CD14-positive monocyte (primary cell): ENCODE measurements around the gene PIK3R3. TPM values are rescaled to one million over a fixed set of nuclear protein-coding genes. Genes with fewer than 3 reads are reported as not detected.

Experiments used
- DNase-seq, 3 donors: peaks; one replicate each; pipeline ENCODE4 v3.0.0-alpha.2; 2011 to 2022
- H2AFZ ChIP-seq: 2 replicates; pipeline ENCODE4 v1.6.0; 2012; ENCODE audit warnings: mild to moderate bottlenecking, low read depth, low read length, inconsistent platforms; ENCODE audit not compliant: insufficient read depth, poor library complexity, severe bottlenecking
- H3K27ac ChIP-seq, 2 donors: 1 replicate in 1 of 2; 2 replicates in 1 of 2; pipeline ENCODE4 v1.5.1; 2012 to 2013; ENCODE audit warnings: low read length in 2 of 2, control low read depth in 1 of 2, inconsistent platforms in 1 of 2, low read depth in 1 of 2, mild to moderate bottlenecking in 1 of 2
- H3K27me3 ChIP-seq, 2 donors: one replicate each; pipeline versions ENCODE4 v1.6.0 to v1.6.1; 2011 to 2013; ENCODE audit warnings: low read length in 2 of 2; ENCODE audit not compliant: control insufficient read depth in 2 of 2, insufficient read depth in 2 of 2
- H3K36me3 ChIP-seq, 2 donors: replicated peaks in 1 of 2; 1 replicate in 1 of 2; 2 replicates in 1 of 2; pipeline versions ENCODE4 v1.5.1 to v1.6.1; 2012 to 2013; ENCODE audit warnings: low read length in 2 of 2, control low read depth in 1 of 2, inconsistent platforms in 1 of 2, mild to moderate bottlenecking in 1 of 2; ENCODE audit not compliant: insufficient read depth in 2 of 2, control insufficient read depth in 1 of 2
- H3K4me1 ChIP-seq, 2 donors: 1 replicate in 1 of 2; 2 replicates in 1 of 2; pipeline versions ENCODE4 v1.5.1 to v1.6.1; 2012 to 2013; ENCODE audit warnings: low read length in 2 of 2, control low read depth in 1 of 2, inconsistent platforms in 1 of 2, mild to moderate bottlenecking in 1 of 2, moderate library complexity in 1 of 2; ENCODE audit not compliant: insufficient read depth in 2 of 2, control insufficient read depth in 1 of 2
- H3K4me2 ChIP-seq: replicated peaks from 2 replicates; pipeline ENCODE3; 2012; ENCODE audit warnings: low read length, moderate library complexity, mild to moderate bottlenecking; ENCODE audit not compliant: poor library complexity, severe bottlenecking; ENCODE audit errors: extremely low read depth
- H3K4me3 ChIP-seq, 3 experiments: fragments of 200-600 bp in 1 of 3; sonication (generic) in 1 of 3; replicated peaks in 1 of 3; 1 replicate in 2 of 3; 2 replicates in 1 of 3; pipeline ENCODE4 v1.5.1; 2011 to 2013; ENCODE audit warnings: low read length in 3 of 3, mild to moderate bottlenecking in 3 of 3, control low read depth in 2 of 3, low read depth in 2 of 3, inconsistent platforms in 1 of 3, moderate library complexity in 1 of 3
- H3K79me2 ChIP-seq: 2 replicates; pipeline ENCODE4 v1.6.0; 2012; ENCODE audit warnings: mild to moderate bottlenecking, control low read depth, inconsistent platforms, low read length, moderate library complexity; ENCODE audit not compliant: insufficient read depth
- H3K9ac ChIP-seq: 2 replicates; pipeline ENCODE4 v1.6.0; 2017; ENCODE audit warnings: low read length, mild to moderate bottlenecking; ENCODE audit not compliant: insufficient read depth, poor library complexity, severe bottlenecking
- H3K9me3 ChIP-seq, 2 donors: replicated peaks in 1 of 2; 1 replicate in 1 of 2; 2 replicates in 1 of 2; pipeline versions ENCODE4 v1.5.1 to v1.6.1; 2012 to 2013; ENCODE audit warnings: low read length in 2 of 2, control low read depth in 1 of 2; ENCODE audit not compliant: control insufficient read depth in 1 of 2, insufficient read depth in 1 of 2
- H4K20me1 ChIP-seq: 2 replicates; pipeline ENCODE4 v1.6.0; 2012; ENCODE audit warnings: mild to moderate bottlenecking, low read length, control low read depth, moderate library complexity; ENCODE audit not compliant: insufficient read depth
- H3K27ac Mint-ChIP-seq, 7 donors: one replicate each; pipeline ENCODE4 v1.8.0; 2020; ENCODE audit warnings: mild to moderate bottlenecking in 7 of 7, mixed read lengths in 7 of 7, moderate library complexity in 6 of 7, inconsistent platforms in 2 of 7
- H3K27me3 Mint-ChIP-seq, 3 donors: one replicate each; pipeline ENCODE4 v1.8.0; 2021 to 2022; ENCODE audit warnings: low read depth in 3 of 3, mild to moderate bottlenecking in 3 of 3, mixed read lengths in 3 of 3, moderate library complexity in 3 of 3, inconsistent platforms in 1 of 3
- H3K36me3 Mint-ChIP-seq, 2 donors: one replicate each; pipeline ENCODE4 v1.8.0; 2020; ENCODE audit warnings: mixed read lengths in 2 of 2, inconsistent platforms in 1 of 2, mild to moderate bottlenecking in 1 of 2
- H3K4me1 Mint-ChIP-seq: one replicate; pipeline ENCODE4 v1.8.0; 2020; ENCODE audit warnings: mild to moderate bottlenecking, mixed read lengths
- H3K4me3 Mint-ChIP-seq, 2 donors: one replicate each; pipeline ENCODE4 v1.8.0; 2020; ENCODE audit warnings: mild to moderate bottlenecking in 2 of 2, mixed read lengths in 2 of 2, moderate library complexity in 1 of 2
- H3K9me3 Mint-ChIP-seq, 7 donors: one replicate each; pipeline ENCODE4 v1.8.0; 2020 to 2022; ENCODE audit warnings: mixed read lengths in 7 of 7, mild to moderate bottlenecking in 6 of 7, moderate library complexity in 6 of 7, inconsistent platforms in 2 of 7
- WGBS: methylation state at CpG from one replicate; pipeline ENCODE4 v1.1.5; 2013; ENCODE audit warnings: missing lambda C conversion rate; ENCODE audit not compliant: insufficient coverage; 5-methylcytosine and 5-hydroxymethylcytosine counted together
- intact Hi-C, 2 donors: fragments of 100-400 bp; cut with micrococcal nuclease; formaldehyde crosslinking; loops; one replicate each; pipeline versions ENCODE4 v1.15.0 to v1.15.1; 2023
- polyA plus RNA-seq, 3 donors: library from polyadenylated mRNA; depleted of rRNA in 1 of 3; unstranded in 2 of 3; stranded (reverse) in 1 of 3; fragments of 300-500 nt in 2 of 3; fragments of >200 nt in 1 of 3; fragmentation: Illumina TruSeq in 2 of 3; gene quantifications; 1 replicate in 2 of 3; 2 replicates in 1 of 3; pipeline ENCODE4 v1.2.3, GENCODE V29; 2012 to 2021
- TF ChIP-seq, protein P1 (sequence below): fragments of 200-600 bp; IDR thresholded peaks from one replicate; pipeline ENCODE4 v1.8.0; 2022; ENCODE audit warnings: antibody characterized with exemption, mild to moderate bottlenecking

The PIK3R3 gene
- polyA plus RNA-seq, 3 donors: 0.09 to 0.28 (median 0.17) TPM

DNA sequence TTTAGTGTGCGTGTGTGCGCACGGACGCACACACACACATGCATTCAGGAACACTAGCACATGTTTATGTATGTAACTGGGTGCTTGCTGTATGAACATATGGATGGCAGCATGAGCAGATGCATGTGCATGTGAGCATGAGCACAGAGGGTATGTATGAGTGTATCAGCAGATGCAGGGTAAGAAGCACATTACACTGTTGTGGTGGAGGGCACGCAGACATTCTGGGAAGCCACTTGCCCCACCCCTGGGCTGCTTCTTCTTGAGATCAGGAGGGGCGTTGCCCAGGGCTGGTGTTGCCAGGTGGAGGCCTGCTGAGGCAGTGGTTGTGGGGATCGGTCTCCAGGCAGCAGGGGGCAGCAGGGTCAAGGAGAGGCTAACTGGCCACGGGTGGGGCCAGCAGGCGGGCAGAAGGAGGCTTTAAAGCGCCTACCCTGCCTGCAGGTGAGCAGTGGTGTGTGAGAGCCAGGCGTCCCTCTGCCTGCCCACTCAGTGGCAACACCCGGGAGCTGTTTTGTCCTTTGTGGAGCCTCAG, 47.7 kb upstream of the PIK3R3 start:
- Mint-ChIP-seq H3K9me3 (no peaks in the 10 kb centered on the region), H3K27me3 (peaks cover 0 to 3% (median 2%) of the 10 kb centered on the region in 3 donors), H3K4me3 (no peak overlapping the region), H3K36me3 (no peaks in the 10 kb centered on the region), H3K27ac (no peak overlapping the region), H3K4me1 (peaks cover 16% of the 10 kb centered on the region)
- intact Hi-C loops: no loop called here
- Histone ChIP-seq H3K79me2 (no peaks in the 10 kb centered on the region), H3K9ac (no peak overlapping the region), H3K27me3 (no peaks in the 10 kb centered on the region), H3K27ac (no peak overlapping the region), H3K36me3 (no peaks in the 10 kb centered on the region), H2AFZ (no peak overlapping the region), H4K20me1 (no peaks in the 10 kb centered on the region), H3K4me3 (no peak overlapping the region), H3K4me2 (no peak overlapping the region), H3K4me1 (peaks cover 5 to 13% of the 10 kb centered on the region in 2 donors), H3K9me3 (no peaks in the 10 kb centered on the region)
- TF ChIP-seq, protein P1, sequence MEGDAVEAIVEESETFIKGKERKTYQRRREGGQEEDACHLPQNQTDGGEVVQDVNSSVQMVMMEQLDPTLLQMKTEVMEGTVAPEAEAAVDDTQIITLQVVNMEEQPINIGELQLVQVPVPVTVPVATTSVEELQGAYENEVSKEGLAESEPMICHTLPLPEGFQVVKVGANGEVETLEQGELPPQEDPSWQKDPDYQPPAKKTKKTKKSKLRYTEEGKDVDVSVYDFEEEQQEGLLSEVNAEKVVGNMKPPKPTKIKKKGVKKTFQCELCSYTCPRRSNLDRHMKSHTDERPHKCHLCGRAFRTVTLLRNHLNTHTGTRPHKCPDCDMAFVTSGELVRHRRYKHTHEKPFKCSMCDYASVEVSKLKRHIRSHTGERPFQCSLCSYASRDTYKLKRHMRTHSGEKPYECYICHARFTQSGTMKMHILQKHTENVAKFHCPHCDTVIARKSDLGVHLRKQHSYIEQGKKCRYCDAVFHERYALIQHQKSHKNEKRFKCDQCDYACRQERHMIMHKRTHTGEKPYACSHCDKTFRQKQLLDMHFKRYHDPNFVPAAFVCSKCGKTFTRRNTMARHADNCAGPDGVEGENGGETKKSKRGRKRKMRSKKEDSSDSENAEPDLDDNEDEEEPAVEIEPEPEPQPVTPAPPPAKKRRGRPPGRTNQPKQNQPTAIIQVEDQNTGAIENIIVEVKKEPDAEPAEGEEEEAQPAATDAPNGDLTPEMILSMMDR: no peak
- WGBS: 58% methylated on average over 6 of the region's 12 CpGs
- DNase-seq: no peak

DNA sequence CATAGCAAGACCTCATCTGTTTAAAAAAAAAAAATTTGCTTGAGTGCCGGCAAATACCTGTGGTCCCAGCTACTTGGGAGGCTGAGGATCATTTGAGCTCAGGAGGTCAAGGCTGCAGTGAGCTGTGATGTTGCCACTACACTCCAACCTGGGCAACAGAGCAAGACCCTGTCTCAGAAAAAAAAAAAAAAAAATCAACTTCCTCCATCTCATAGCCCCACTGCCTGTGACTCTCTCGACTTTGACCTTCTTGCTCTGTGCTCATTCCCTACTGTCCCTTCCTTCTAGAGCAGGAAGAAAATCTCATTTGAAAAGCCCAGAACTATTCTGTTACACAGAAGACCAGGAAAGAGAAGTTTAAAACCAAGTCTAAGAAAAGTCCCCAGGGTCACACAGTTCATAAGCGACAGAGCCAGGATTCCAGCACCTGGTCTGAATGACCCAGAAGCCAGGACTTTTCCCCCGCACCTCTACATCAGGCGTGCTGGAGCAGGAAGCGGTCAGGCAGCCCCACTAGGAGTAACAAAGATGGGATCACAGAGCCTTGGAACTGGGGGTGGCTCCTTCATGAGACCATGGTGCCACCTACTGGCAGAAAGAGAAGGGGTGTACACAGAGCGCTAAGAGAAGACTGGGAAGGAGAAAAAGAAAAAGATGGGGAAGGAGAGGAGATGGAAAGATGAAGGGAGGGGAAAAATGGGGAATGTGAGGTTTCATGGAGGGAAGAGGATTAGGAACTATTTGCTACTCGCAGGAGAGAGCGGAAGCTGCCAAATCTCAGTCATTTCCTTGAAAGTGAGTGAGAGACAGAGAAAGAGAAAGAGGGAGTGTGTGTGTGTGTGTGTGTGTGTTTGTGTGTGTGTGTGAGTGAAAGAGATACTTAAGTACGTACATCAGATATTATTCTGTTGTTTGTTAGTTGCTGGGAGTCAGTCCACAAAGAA, 47.0 kb upstream of the PIK3R3 start:
- no peaks in the 10 kb centered on the region for H3K9me3 Mint-ChIP-seq
- H3K4me3 Mint-ChIP-seq: no peak overlapping the region
- DNase-seq: peak; percentile 53 to 64 (median 64)
- H3K27ac Mint-ChIP-seq: no peak overlapping the region
- 16% methylated on average over 7 of the region's 10 CpGs for whole genome bisulfite sequencing
- H3K79me2 ChIP-seq: no peaks in the 10 kb centered on the region
- no peak overlapping the region for H3K4me2 ChIP-seq
- peaks cover 5 to 12% of the 10 kb centered on the region in 2 donors for H3K4me1 ChIP-seq
- intact Hi-C loops: loop anchor here (1.0 kb wide), 1 partner anchor 142 kb away; no protein-coding TSS in a partner anchor
- H4K20me1 ChIP-seq: no peaks in the 10 kb centered on the region
- H3K4me3 ChIP-seq: no peak overlapping the region
- H3K9me3 ChIP-seq: no peaks in the 10 kb centered on the region
- H3K4me1 Mint-ChIP-seq: peaks cover 11% of the 10 kb centered on the region
- H3K27ac ChIP-seq: no peak overlapping the region
- H3K36me3 Mint-ChIP-seq: no peaks in the 10 kb centered on the region
- peak overlapping the region; percentile 49 for H2AFZ ChIP-seq
- TF ChIP-seq, protein P1: peak; percentile 88
- H3K27me3 Mint-ChIP-seq: peaks cover 0 to 3% (median 2%) of the 10 kb centered on the region in 3 donors
- no peaks in the 10 kb centered on the region for H3K27me3 ChIP-seq
- no peak overlapping the region for H3K9ac ChIP-seq
- no peaks in the 10 kb centered on the region for H3K36me3 ChIP-seq
